Adrenal gland (tissue), 12 donors: ENCODE data around the gene PIGU. TPM values are rescaled to one million over a fixed set of nuclear protein-coding genes. Genes with fewer than 3 reads are reported as not detected.

Experiments
- DNase-seq, 7 donors: peaks; one replicate each; pipeline ENCODE4 v3.0.0-alpha.2; 2019 to 2020
- H3K27ac ChIP-seq, 5 donors: fragments of 200-600 bp; sonication (generic) in 4 of 5; 1 replicate in 3 of 5; 2 replicates in 2 of 5; pipeline versions ENCODE4 v1.5.1 to v1.8.0; 2016 to 2020; ENCODE audit warnings: mild to moderate bottlenecking in 1 of 5
- H3K27me3 ChIP-seq: fragments of 200-600 bp; 2 replicates; pipeline ENCODE4 v1.8.0; 2021
- H3K36me3 ChIP-seq, 2 donors: fragments of 200-600 bp; replicated peaks in 1 of 2; 1 replicate in 1 of 2; 2 replicates in 1 of 2; pipeline versions ENCODE4 v1.5.1 to v1.8.0; 2018 to 2022
- H3K4me1 ChIP-seq, 2 donors: fragments of 200-600 bp; replicated peaks in 1 of 2; 1 replicate in 1 of 2; 2 replicates in 1 of 2; pipeline versions ENCODE4 v1.5.1 to v1.8.0; 2018 to 2021
- H3K4me3 ChIP-seq, 4 donors: fragments of 200-600 bp; sonication (generic) in 3 of 4; one replicate each; pipeline ENCODE4 v1.5.1; 2016 to 2018
- H3K9me3 ChIP-seq, 3 donors: fragments of 200-600 bp; sonication (generic) in 1 of 3; replicated peaks in 1 of 3; 1 replicate in 2 of 3; 2 replicates in 1 of 3; pipeline versions ENCODE4 v1.5.1 to v1.8.0; 2016 to 2021
- POLR2A ChIP-seq, 2 donors: fragments of 450-650 bp; IDR thresholded peaks; one replicate each; pipeline ENCODE4 v1.6.1; 2017; ENCODE audit warnings: antibody characterized with exemption in 2 of 2, mild to moderate bottlenecking in 2 of 2, moderate library complexity in 1 of 2
- WGBS, 4 donors: extraction: QIAGEN DNeasy Blood & Tissue Kit in 2 of 4; methylation state at CpG; one replicate each; pipeline versions ENCODE4 v1.1.5 to v1.1.7; 2013 to 2017; 5-methylcytosine and 5-hydroxymethylcytosine counted together
- intact Hi-C, 2 donors: fragments of 100-400 bp; cut with DNase I; formaldehyde crosslinking; loops; one replicate each; pipeline versions ENCODE4 v1.14.1 to v1.15.0; 2022 to 2023
- polyA plus RNA-seq, 3 donors: library from polyadenylated mRNA; stranded (reverse); fragments of 200-250 nt in 2 of 3; fragments of 350-450 nt in 1 of 3; fragmentation: Illumina TruSeq in 1 of 3; extraction: RNeasy Lipid Tissue Mini Kit (QIAGEN cat#74804) in 1 of 3; gene quantifications; one replicate each; pipeline ENCODE4 v1.2.3, GENCODE V29; 2013 to 2014
- total RNA-seq, 9 donors: library from RNA; depleted of rRNA in 4 of 9; stranded (reverse); fragments of >200 nt in 4 of 9; fragments of 120-200 nt in 1 of 9; fragmentation: NEBNext Ultra II Directional in 1 of 9; extraction: Animal tissue kit (Norgen Biotek cat#: 25700) in 1 of 9; gene quantifications; one replicate each; pipeline versions ENCODE4 v1.1.0 to v1.2.4, GENCODE V29; 2013 to 2023
- TF ChIP-seq, protein P1 (sequence below), 6 experiments: fragments of 450-650 bp in 4 of 6; fragments of 200-600 bp in 2 of 6; sonication (generic) in 1 of 6; IDR thresholded peaks; 1 replicate in 5 of 6; 2 replicates in 1 of 6; pipeline versions ENCODE4 v1.5.1 to v1.8.0; 2016 to 2021; ENCODE audit warnings: antibody characterized with exemption in 6 of 6, mild to moderate bottlenecking in 2 of 6, moderate library complexity in 1 of 6
- donor health status: healthy with polysubstance abuse.
- donor health status: Bipolar disorder and iron deficiency.
- donor health status: DM: yes; HTN: yes; CAD: no.
- donor health status: DM: no; HTN: no; CAD: no.
- donor health status: DM: no; HTN: no; CAD: no.
- donor health status: DM: yes; HTN: yes; CAD: no.

Gene PIGU
- total and polyA plus RNA-seq, 12 donors, result 16.8 to 64.1 (median 23.1) TPM

DNA sequence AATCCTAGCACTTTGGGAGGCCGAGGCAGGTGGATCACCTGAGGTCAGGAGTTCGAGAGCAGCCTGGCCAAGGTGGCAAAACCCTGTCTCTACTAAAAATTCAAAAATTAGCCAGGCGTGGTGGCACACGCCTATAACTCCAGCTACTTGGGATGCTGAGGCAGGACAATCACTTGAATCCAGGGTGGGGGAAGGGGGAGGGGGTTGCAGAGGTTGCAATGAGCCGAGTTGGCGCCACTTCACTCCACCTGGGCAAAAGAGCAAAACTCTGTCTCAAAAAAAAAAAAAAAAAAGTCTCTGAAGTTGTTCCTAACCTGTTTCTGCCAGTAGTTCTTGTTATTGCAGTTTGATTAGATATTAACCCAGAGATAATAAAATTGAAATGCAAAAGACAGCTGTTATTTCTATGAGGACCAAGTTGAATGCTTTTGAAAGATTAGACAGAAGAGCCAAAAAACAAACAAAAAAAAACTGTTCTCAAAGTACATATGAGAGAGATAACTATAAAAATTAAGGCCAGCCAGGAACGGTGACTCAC, 22.6 kb downstream of the PIGU start:
- intact Hi-C loops, result no loop called here
- 85 to 91% (median 88%) methylated on average over 7 of the region's 7 CpGs for WGBS, 4 donors

DNA sequence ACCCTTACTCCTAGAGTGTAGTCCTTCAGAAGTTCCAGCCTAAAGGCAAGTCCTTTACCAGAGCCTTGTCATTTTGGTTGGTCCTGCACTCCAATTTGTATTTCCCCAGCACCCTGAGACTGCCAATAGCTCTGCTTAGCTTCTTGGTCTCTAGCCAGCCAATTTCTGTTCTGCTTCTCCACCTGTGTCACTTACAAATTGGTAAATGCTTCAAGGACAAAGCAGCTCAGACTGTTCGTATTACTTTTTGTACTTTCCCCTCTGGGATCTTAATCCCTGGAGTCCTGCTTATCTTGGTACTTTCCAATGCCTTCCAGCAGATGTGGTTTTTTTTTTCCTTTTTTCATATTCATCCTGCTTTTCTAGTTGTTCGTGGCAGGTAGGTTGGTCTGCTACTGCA, 25.7 kb downstream of the PIGU start:
- no peak for DNase-seq
- Histone ChIP-seq H3K4me3 (no peak overlapping the region), H3K27me3 (no peaks in the 10 kb centered on the region), H3K4me1 (no peaks in the 10 kb centered on the region), H3K9me3 (no peaks in the 10 kb centered on the region), H3K27ac (no peak overlapping the region), H3K36me3 (no peaks in the 10 kb centered on the region)
- intact Hi-C loops, result no loop called here
- TF ChIP-seq, protein P1, sequence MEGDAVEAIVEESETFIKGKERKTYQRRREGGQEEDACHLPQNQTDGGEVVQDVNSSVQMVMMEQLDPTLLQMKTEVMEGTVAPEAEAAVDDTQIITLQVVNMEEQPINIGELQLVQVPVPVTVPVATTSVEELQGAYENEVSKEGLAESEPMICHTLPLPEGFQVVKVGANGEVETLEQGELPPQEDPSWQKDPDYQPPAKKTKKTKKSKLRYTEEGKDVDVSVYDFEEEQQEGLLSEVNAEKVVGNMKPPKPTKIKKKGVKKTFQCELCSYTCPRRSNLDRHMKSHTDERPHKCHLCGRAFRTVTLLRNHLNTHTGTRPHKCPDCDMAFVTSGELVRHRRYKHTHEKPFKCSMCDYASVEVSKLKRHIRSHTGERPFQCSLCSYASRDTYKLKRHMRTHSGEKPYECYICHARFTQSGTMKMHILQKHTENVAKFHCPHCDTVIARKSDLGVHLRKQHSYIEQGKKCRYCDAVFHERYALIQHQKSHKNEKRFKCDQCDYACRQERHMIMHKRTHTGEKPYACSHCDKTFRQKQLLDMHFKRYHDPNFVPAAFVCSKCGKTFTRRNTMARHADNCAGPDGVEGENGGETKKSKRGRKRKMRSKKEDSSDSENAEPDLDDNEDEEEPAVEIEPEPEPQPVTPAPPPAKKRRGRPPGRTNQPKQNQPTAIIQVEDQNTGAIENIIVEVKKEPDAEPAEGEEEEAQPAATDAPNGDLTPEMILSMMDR (IDR thresholded peaks at IDR 0.05), result no peak
- no peak for TF ChIP-seq POLR2A (IDR thresholded peaks at IDR 0.05)
- 55 to 75% (median 59%) methylated on average over 2 of the region's 2 CpGs for WGBS, 4 donors

More for the DNA sequence above, 22.6 kb downstream of the PIGU start:
- H3K9me3 ChIP-seq, result no peaks in the 10 kb centered on the region
- no peak for TF ChIP-seq POLR2A (IDR thresholded peaks at IDR 0.05)
- TF ChIP-seq, protein P1 (IDR thresholded peaks at IDR 0.05), result no peak
- no peak overlapping the region for H3K4me3 ChIP-seq
- no peaks in the 10 kb centered on the region for H3K36me3 ChIP-seq
- no peaks in the 10 kb centered on the region for H3K4me1 ChIP-seq
- DNase-seq, result no peak
- no peak overlapping the region for H3K27ac ChIP-seq
- H3K27me3 ChIP-seq, result no peaks in the 10 kb centered on the region

DNA sequence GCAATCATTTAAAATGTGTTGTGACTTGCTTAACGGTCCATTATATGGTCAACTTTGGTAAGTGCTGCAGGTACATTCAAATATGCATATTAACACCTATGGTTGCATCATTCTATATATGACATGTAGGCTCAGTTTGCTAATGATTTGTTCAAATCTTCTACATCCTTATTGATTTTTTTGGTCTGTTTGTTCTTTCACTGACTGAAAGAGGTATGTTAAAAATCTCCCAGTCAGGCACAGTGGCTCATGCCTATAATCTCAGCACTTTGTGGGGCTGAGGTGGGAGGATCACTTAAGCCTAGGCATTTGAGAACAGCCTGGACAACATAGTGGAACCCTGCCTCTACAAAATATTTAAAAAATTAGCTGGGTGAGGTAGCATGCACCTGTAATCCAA, 29.2 kb downstream of the PIGU start:
- WGBS, 4 donors, result 86 to 100% (median 94%) methylated on average over 1 of the region's 1 CpG
- H3K4me3 ChIP-seq, result no peak overlapping the region

DNA sequence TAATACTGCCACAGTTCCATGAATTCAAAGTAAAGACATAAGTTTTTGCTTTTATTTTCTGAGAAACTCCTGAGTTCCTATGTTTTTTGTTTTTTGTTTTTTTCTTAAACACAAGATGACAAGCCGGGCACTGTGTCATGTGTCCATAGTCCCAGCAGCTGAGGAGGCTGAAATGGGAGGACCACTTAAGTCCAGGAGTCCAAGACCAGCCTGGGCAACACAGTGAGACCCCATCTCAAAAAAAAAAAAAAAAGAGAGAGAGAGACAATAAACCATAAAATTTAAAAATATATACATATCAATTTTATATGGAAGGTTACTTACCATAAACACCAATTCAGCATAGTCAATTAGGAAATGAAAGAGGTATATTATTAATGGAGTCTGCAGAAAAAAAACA, 31.9 kb downstream of the PIGU start:
- 96 to 100% (median 97%) methylated on average over 1 of the region's 1 CpG for WGBS, 4 donors
- peaks cover 0 to 3% of the 10 kb centered on the region in 2 donors for H3K4me1 ChIP-seq
- H3K27ac ChIP-seq, result no peak overlapping the region
- no peaks in the 10 kb centered on the region for H3K27me3 ChIP-seq
- TF ChIP-seq POLR2A (IDR thresholded peaks at IDR 0.05), result no peak
- TF ChIP-seq, protein P1 (IDR thresholded peaks at IDR 0.05), result no peak
- no peaks in the 10 kb centered on the region for H3K36me3 ChIP-seq
- H3K4me3 ChIP-seq, result no peak overlapping the region
- intact Hi-C loops, result no loop called here
- H3K9me3 ChIP-seq, result no peaks in the 10 kb centered on the region
- DNase-seq, result no peak

More for the DNA sequence above, 29.2 kb downstream of the PIGU start:
- no peak overlapping the region for H3K27ac ChIP-seq
- intact Hi-C loops, result no loop called here
- H3K27me3 ChIP-seq, result no peaks in the 10 kb centered on the region
- DNase-seq, result no peak
- no peaks in the 10 kb centered on the region for H3K36me3 ChIP-seq
- H3K4me1 ChIP-seq, result no peaks in the 10 kb centered on the region
- no peak for TF ChIP-seq POLR2A (IDR thresholded peaks at IDR 0.05)
- TF ChIP-seq, protein P1 (IDR thresholded peaks at IDR 0.05), result no peak
- no peaks in the 10 kb centered on the region for H3K9me3 ChIP-seq
